Measurements from ENCODE around the gene SUCLG2. TPM values are rescaled to one million over a fixed set of nuclear protein-coding genes. Genes with fewer than 3 reads are reported as not detected.

Gene SUCLG2
- total and polyA plus RNA-seq, 10 of the 15 experiments (the other 5 are each of a cell fraction or from before 2014, with no cell fraction given) = 17.8 to 50.9 (median 37.2) TPM

GRCh38 chr3:67418426-67419217 is 235.8 kb downstream of the SUCLG2 start (continued):
- TF ChIP-seq ZNF687 (IDR thresholded peaks at IDR 0.05) (no peak), SRF (IDR thresholded peaks at IDR 0.05; ENCODE audit: low read depth in 2 of 2, low read length in 2 of 2) (no peak), IKZF2 (IDR thresholded peaks at IDR 0.05) (no peak), EZH2 (IDR thresholded peaks at IDR 0.05; ENCODE audit: borderline replicate concordance, control insufficient read depth, low read depth, low read length) (no peak), ZNF274 (IDR thresholded peaks at IDR 0.05; ENCODE audit: insufficient read depth, insufficient read length) (no peak), PBX3 (IDR thresholded peaks at IDR 0.05; ENCODE audit: insufficient replicate concordance, low read depth, low read length) (no peak), PAX5 (IDR thresholded peaks at IDR 0.05; ENCODE audit: borderline replicate concordance, low read depth, low read length) (no peak), SIX5 (IDR thresholded peaks at IDR 0.05; ENCODE audit: low read depth, low read length, severe bottlenecking) (no peak), MEF2A (IDR thresholded peaks at IDR 0.05; ENCODE audit: insufficient read depth, low read depth, low read length) (no peak), SUPT20H (IDR thresholded peaks at IDR 0.05; ENCODE audit: borderline replicate concordance, control insufficient read depth, low read depth, low read length) (no peak), USF1 (IDR thresholded peaks at IDR 0.05; ENCODE audit: borderline replicate concordance, extremely low read length, insufficient read depth, low read depth, low read length) (no peak), TBL1XR1 (IDR thresholded peaks at IDR 0.05; ENCODE audit: low read depth, low read length) (no peak), EED (IDR thresholded peaks at IDR 0.05; ENCODE audit: low read depth) (no peak), E2F4 (IDR thresholded peaks at IDR 0.05; ENCODE audit: low read depth, low read length) (no peak), DPF2 (IDR thresholded peaks at IDR 0.05) (no peak)
- TF ChIP-seq, protein P1, sequence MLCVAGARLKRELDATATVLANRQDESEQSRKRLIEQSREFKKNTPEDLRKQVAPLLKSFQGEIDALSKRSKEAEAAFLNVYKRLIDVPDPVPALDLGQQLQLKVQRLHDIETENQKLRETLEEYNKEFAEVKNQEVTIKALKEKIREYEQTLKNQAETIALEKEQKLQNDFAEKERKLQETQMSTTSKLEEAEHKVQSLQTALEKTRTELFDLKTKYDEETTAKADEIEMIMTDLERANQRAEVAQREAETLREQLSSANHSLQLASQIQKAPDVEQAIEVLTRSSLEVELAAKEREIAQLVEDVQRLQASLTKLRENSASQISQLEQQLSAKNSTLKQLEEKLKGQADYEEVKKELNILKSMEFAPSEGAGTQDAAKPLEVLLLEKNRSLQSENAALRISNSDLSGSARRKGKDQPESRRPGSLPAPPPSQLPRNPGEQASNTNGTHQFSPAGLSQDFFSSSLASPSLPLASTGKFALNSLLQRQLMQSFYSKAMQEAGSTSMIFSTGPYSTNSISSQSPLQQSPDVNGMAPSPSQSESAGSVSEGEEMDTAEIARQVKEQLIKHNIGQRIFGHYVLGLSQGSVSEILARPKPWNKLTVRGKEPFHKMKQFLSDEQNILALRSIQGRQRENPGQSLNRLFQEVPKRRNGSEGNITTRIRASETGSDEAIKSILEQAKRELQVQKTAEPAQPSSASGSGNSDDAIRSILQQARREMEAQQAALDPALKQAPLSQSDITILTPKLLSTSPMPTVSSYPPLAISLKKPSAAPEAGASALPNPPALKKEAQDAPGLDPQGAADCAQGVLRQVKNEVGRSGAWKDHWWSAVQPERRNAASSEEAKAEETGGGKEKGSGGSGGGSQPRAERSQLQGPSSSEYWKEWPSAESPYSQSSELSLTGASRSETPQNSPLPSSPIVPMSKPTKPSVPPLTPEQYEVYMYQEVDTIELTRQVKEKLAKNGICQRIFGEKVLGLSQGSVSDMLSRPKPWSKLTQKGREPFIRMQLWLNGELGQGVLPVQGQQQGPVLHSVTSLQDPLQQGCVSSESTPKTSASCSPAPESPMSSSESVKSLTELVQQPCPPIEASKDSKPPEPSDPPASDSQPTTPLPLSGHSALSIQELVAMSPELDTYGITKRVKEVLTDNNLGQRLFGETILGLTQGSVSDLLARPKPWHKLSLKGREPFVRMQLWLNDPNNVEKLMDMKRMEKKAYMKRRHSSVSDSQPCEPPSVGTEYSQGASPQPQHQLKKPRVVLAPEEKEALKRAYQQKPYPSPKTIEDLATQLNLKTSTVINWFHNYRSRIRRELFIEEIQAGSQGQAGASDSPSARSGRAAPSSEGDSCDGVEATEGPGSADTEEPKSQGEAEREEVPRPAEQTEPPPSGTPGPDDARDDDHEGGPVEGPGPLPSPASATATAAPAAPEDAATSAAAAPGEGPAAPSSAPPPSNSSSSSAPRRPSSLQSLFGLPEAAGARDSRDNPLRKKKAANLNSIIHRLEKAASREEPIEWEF (IDR thresholded peaks at IDR 0.05; ENCODE audit: insufficient replicate concordance, low read depth, low read length) = no peak
